Measurements from ENCODE around the gene NCAN. TPM values are rescaled to one million over a fixed set of nuclear protein-coding genes. Genes with fewer than 3 reads are reported as not detected.
"Not testable (repeated sequence)": the region's sequence is repeated elsewhere in the genome, so short reads cannot be mapped to it uniquely, and the experiment has no call there.

Gene NCAN
- total RNA-seq, 3 donors from 2014 or later (not counting 1 experiment from before 2014, with no cell fraction given) = not detected

- peak overlapping the region; percentile 17 for H3K4me3 Mint-ChIP-seq
- H3K4me1 Mint-ChIP-seq = peaks cover 15 to 16% of the 10 kb centered on the region in 2 donors
- Histone ChIP-seq H3K36me3 (ENCODE audit: control insufficient read depth, insufficient read depth, low read length) (no peaks in the 10 kb centered on the region), H3K27me3 (ENCODE audit: control insufficient read depth, insufficient read depth, low read length) (no peaks in the 10 kb centered on the region), H3K9me3 (ENCODE audit: control insufficient read depth, insufficient read depth, low read length) (no peaks in the 10 kb centered on the region), H3K4me3 (ENCODE audit: low read length) (no peak overlapping the region), H3K4me1 (ENCODE audit: control insufficient read depth, insufficient read depth, low read length) (peaks cover 18% of the 10 kb centered on the region), H3K27ac (ENCODE audit: low read length) (no peak overlapping the region)
- no peak for TF ChIP-seq CTCF (IDR thresholded peaks at IDR 0.05)
- no peaks in the 10 kb centered on the region for H3K36me3 Mint-ChIP-seq
- intact Hi-C loops (cut with micrococcal nuclease) = no loop called here
- no peak for DNase-seq
- peaks cover 0 to 4% of the 10 kb centered on the region in 2 donors for H3K27me3 Mint-ChIP-seq (ENCODE audit: low read depth in 2 of 2)
- peak overlapping the region in 1 of 2 donors; percentile 69 for H3K27ac Mint-ChIP-seq
- H3K9me3 Mint-ChIP-seq = no peaks in the 10 kb centered on the region
- no peak for ATAC-seq
- 94% methylated on average over 6 of the region's 6 CpGs for WGBS (ENCODE audit: insufficient coverage)
Observed at GRCh38 chr19:19170873-19171672, 40.7 kb upstream of the NCAN start.

GRCh38 chr19:19171821-19172532 is 39.8 kb upstream of the NCAN start:
- Mint-ChIP-seq H3K9me3 (no peaks in the 10 kb centered on the region), H3K27ac (no peak overlapping the region), H3K4me1 (peaks cover 15 to 16% of the 10 kb centered on the region in 2 donors), H3K4me3 (no peak overlapping the region), H3K27me3 (ENCODE audit: low read depth in 2 of 2) (peaks cover 0 to 4% of the 10 kb centered on the region in 2 donors), H3K36me3 (no peaks in the 10 kb centered on the region)
- no peaks in the 10 kb centered on the region for H3K9me3 ChIP-seq (ENCODE audit: control insufficient read depth, insufficient read depth, low read length)
- intact Hi-C loops (cut with micrococcal nuclease) = no loop called here
- H3K27me3 ChIP-seq (ENCODE audit: control insufficient read depth, insufficient read depth, low read length) = no peaks in the 10 kb centered on the region
- ATAC-seq (no peak), DNase-seq (no peak)
- H3K4me3 ChIP-seq (ENCODE audit: low read length) = no peak overlapping the region
- WGBS (ENCODE audit: insufficient coverage) = 84% methylated on average over 8 of the region's 8 CpGs
- peaks cover 18% of the 10 kb centered on the region for H3K4me1 ChIP-seq (ENCODE audit: control insufficient read depth, insufficient read depth, low read length)
- H3K36me3 ChIP-seq (ENCODE audit: control insufficient read depth, insufficient read depth, low read length) = peaks cover 8% of the 10 kb centered on the region
- TF ChIP-seq CTCF (IDR thresholded peaks at IDR 0.05) = no peak
- no peak overlapping the region for H3K27ac ChIP-seq (ENCODE audit: low read length)

GRCh38 chr19:19173243-19173642 is 38.5 kb upstream of the NCAN start:
- DNase-seq; H3K27ac ChIP-seq (ENCODE audit: low read length); H3K27me3 ChIP-seq (ENCODE audit: control insufficient read depth, insufficient read depth, low read length); intact Hi-C loops (cut with micrococcal nuclease); H3K4me3 ChIP-seq (ENCODE audit: low read length); ATAC-seq; H3K27me3 Mint-ChIP-seq (ENCODE audit: low read depth in 2 of 2); H3K4me3 Mint-ChIP-seq; H3K27ac Mint-ChIP-seq; H3K9me3 ChIP-seq (ENCODE audit: control insufficient read depth, insufficient read depth, low read length); H3K36me3 Mint-ChIP-seq; H3K9me3 Mint-ChIP-seq: not testable (repeated sequence)
- Histone ChIP-seq H3K36me3 (ENCODE audit: control insufficient read depth, insufficient read depth, low read length) (peaks cover 12% of the 10 kb centered on the region), H3K4me1 (ENCODE audit: control insufficient read depth, insufficient read depth, low read length) (peaks cover 18% of the 10 kb centered on the region)
- 92% methylated on average over 5 of the region's 5 CpGs for WGBS (ENCODE audit: insufficient coverage)
- peaks cover 15 to 16% of the 10 kb centered on the region in 2 donors for H3K4me1 Mint-ChIP-seq

GRCh38 chr19:19176950-19177349 is 34.8 kb upstream of the NCAN start:
- peaks cover 2% of the 10 kb centered on the region for H3K36me3 Mint-ChIP-seq
- H3K4me3 Mint-ChIP-seq = no peak overlapping the region
- peaks cover 28% of the 10 kb centered on the region for H3K36me3 ChIP-seq (ENCODE audit: control insufficient read depth, insufficient read depth, low read length)
- no peaks in the 10 kb centered on the region for H3K9me3 ChIP-seq (ENCODE audit: control insufficient read depth, insufficient read depth, low read length)
- no peaks in the 10 kb centered on the region for H3K9me3 Mint-ChIP-seq
- peaks cover 14% of the 10 kb centered on the region for H3K4me1 ChIP-seq (ENCODE audit: control insufficient read depth, insufficient read depth, low read length)
- no peak overlapping the region for H3K27ac Mint-ChIP-seq
- DNase-seq = no peak
- ATAC-seq = no peak
- peaks cover 0 to 13% of the 10 kb centered on the region in 2 donors for H3K4me1 Mint-ChIP-seq
- no peaks in the 10 kb centered on the region for H3K27me3 Mint-ChIP-seq (ENCODE audit: low read depth in 2 of 2)
- no peak overlapping the region for H3K4me3 ChIP-seq (ENCODE audit: low read length)
- no peaks in the 10 kb centered on the region for H3K27me3 ChIP-seq (ENCODE audit: control insufficient read depth, insufficient read depth, low read length)
- 90% methylated on average over 8 of the region's 8 CpGs for WGBS (ENCODE audit: insufficient coverage)
- H3K27ac ChIP-seq (ENCODE audit: low read length) = no peak overlapping the region
- intact Hi-C loops (cut with micrococcal nuclease) = no loop called here
- no peak for TF ChIP-seq CTCF (IDR thresholded peaks at IDR 0.05)

All from natural killer cell (primary cell).